SU-DHL-6 (cell line): ENCODE measurements around the gene CDPF1.

Source experiments
- H2AFZ ChIP-seq: fragments of 200-600 bp; sonication (generic); 2 replicates; pipeline ENCODE4 v1.6.1; 2014; ENCODE audit warnings: low read depth, mild to moderate bottlenecking, moderate library complexity, mixed read lengths, antibody characterized with exemption, low read length; ENCODE audit not compliant: severe bottlenecking
- H3F3A ChIP-seq: fragments of 200-600 bp; shearing (Covaris generic); 2 replicates; pipeline ENCODE4 v1.6.0; 2016; ENCODE audit warnings: antibody characterized with exemption, mild to moderate bottlenecking; ENCODE audit not compliant: insufficient read depth
- H3K27ac ChIP-seq: fragments of 200-600 bp; sonication (generic); 2 replicates; pipeline ENCODE4 v1.5.1; 2016; ENCODE audit warnings: low read depth, mild to moderate bottlenecking, low read length, moderate library complexity, mixed read lengths
- H3K27me3 ChIP-seq: fragments of 200-600 bp; sonication (generic), shearing (Covaris generic); 2 replicates; pipeline ENCODE4 v1.6.0; 2014; ENCODE audit warnings: mild to moderate bottlenecking, low read length
- H3K36me3 ChIP-seq: fragments of 200-600 bp; sonication (generic); 2 replicates; pipeline ENCODE4 v1.6.1; 2014; ENCODE audit warnings: mild to moderate bottlenecking, low read length, mixed read lengths
- H3K4me2 ChIP-seq: fragments of 300-600, 200-600 bp; shearing (Covaris generic), sonication (generic); 2 replicates; pipeline ENCODE4 v1.6.0; 2014; ENCODE audit warnings: low read length, low read depth, mild to moderate bottlenecking; ENCODE audit not compliant: poor library complexity, severe bottlenecking
- H3K4me3 ChIP-seq: fragments of 200-600 bp; sonication (generic); 2 replicates; pipeline ENCODE4 v1.5.1; 2014; ENCODE audit warnings: antibody characterized with exemption, low read length, mild to moderate bottlenecking, mixed read lengths; ENCODE audit not compliant: insufficient read depth, poor library complexity, severe bottlenecking
- H3K79me2 ChIP-seq: fragments of 200-600 bp; sonication (generic); 2 replicates; pipeline ENCODE4 v1.6.1; 2014; ENCODE audit warnings: mild to moderate bottlenecking, low read length, moderate library complexity; ENCODE audit not compliant: insufficient read depth
- H3K9ac ChIP-seq: fragments of 200-600 bp; sonication (generic); 2 replicates; pipeline ENCODE4 v1.7.0; 2014; ENCODE audit warnings: mild to moderate bottlenecking, low read length
- H3K9me2 ChIP-seq: fragments of 200-600 bp; sonication (generic); replicated peaks from 2 replicates; pipeline ENCODE4 v1.6.1; 2014; ENCODE audit warnings: low read length; ENCODE audit not compliant: insufficient read depth
- H3K9me3 ChIP-seq: fragments of 200-600 bp; sonication (generic); 2 replicates; pipeline ENCODE4 v1.6.1; 2014; ENCODE audit warnings: low read length, mixed read lengths; ENCODE audit not compliant: insufficient read depth
- H4K20me1 ChIP-seq: fragments of 200-600 bp; sonication (generic); 2 replicates; pipeline ENCODE4 v1.6.1; 2014; ENCODE audit warnings: low read depth, mild to moderate bottlenecking, antibody characterized with exemption, low read length, moderate library complexity, mixed read lengths
- CTCF ChIP-seq: fragments of 200-600 bp; sonication (generic); IDR thresholded peaks from one replicate; pipeline ENCODE4 v1.5.1; 2017; ENCODE audit warnings: antibody characterized with exemption, mild to moderate bottlenecking, low read length, moderate library complexity; ENCODE audit not compliant: insufficient read depth, poor library complexity, severe bottlenecking
- EZH2phosphoT487 ChIP-seq: fragments of 200-600 bp; sonication (generic), shearing (Covaris generic); conservative IDR thresholded peaks from 2 replicates; pipeline ENCODE4 v1.6.1; 2018; ENCODE audit warnings: mild to moderate bottlenecking, antibody characterized with exemption, low read length, moderate library complexity, mixed read lengths

The CDPF1 gene

GRCh38 chr22:46286006-46286405 is 35.9 kb upstream of the CDPF1 start:
- Histone ChIP-seq H3K4me2 (no peak overlapping the region), H3K4me3 (no peak overlapping the region), H3K36me3 (no peaks in the 10 kb centered on the region)

GRCh38 chr22:46281866-46282678 is 32.0 kb upstream of the CDPF1 start:
- H3K9me3 ChIP-seq: no peaks in the 10 kb centered on the region
- H3K4me2 ChIP-seq: no peak overlapping the region
- H3K4me3 ChIP-seq: no peak overlapping the region
- H2AFZ ChIP-seq: no peak overlapping the region
- H3K9me2 ChIP-seq: no peaks in the 10 kb centered on the region
- H3K79me2 ChIP-seq: no peaks in the 10 kb centered on the region
- no peak overlapping the region for H3K27ac ChIP-seq
- no peak overlapping the region for H3K9ac ChIP-seq
- no peaks in the 10 kb centered on the region for H3K36me3 ChIP-seq
- H4K20me1 ChIP-seq: no peaks in the 10 kb centered on the region
- TF ChIP-seq CTCF (no peak), EZH2phosphoT487 (no peak)
- H3K27me3 ChIP-seq: no peaks in the 10 kb centered on the region
- H3F3A ChIP-seq: no peaks in the 10 kb centered on the region

More at GRCh38 chr22:46286006-46286405, 35.9 kb upstream of the CDPF1 start:
- no peaks in the 10 kb centered on the region for H3K9me2 ChIP-seq
- H3F3A ChIP-seq: no peaks in the 10 kb centered on the region
- H4K20me1 ChIP-seq: no peaks in the 10 kb centered on the region
- H3K9ac ChIP-seq: no peak overlapping the region
- H3K27ac ChIP-seq: no peak overlapping the region
- no peaks in the 10 kb centered on the region for H3K27me3 ChIP-seq
- no peak overlapping the region for H2AFZ ChIP-seq
- H3K79me2 ChIP-seq: no peaks in the 10 kb centered on the region
- no peaks in the 10 kb centered on the region for H3K9me3 ChIP-seq
- no peak for TF ChIP-seq EZH2phosphoT487
- TF ChIP-seq CTCF: no peak

DNA sequence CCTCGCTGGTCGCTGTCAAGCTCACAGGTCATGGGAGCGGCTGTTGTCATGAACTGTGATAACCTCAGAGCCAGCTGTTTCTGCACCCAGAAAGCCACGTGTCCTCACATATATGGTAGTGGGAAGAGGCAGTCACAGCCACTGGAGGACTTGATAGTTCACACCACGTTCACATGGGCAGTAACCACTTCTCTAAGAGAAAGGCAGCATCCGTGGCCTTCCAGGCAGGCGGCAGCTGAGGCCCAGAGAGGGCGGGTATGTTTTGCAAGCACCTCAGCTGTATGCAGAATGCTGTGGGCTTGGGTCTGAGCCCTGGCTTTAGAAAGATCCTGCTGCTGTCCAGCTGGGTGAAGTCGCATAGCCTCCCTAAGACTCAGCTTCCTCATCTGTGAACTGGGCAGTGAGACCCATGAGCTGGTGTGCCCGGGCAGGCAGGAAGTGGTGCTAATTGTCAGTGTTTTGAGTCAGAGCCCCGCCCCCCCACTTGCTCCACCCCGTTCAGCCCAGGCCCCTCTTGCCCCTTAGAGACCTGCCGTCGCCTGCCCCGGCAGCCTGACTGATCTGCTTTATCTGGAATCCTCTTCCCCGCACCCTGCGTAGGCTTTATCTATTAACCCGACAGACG is 31.0 kb upstream of the CDPF1 start:
- no peaks in the 10 kb centered on the region for H3K27me3 ChIP-seq
- no peaks in the 10 kb centered on the region for H3K9me2 ChIP-seq
- H4K20me1 ChIP-seq: no peaks in the 10 kb centered on the region
- H2AFZ ChIP-seq: no peak overlapping the region
- no peak overlapping the region for H3K4me3 ChIP-seq
- no peaks in the 10 kb centered on the region for H3K79me2 ChIP-seq
- no peaks in the 10 kb centered on the region for H3K9me3 ChIP-seq
- TF ChIP-seq EZH2phosphoT487 (no peak), CTCF (no peak)
- no peak overlapping the region for H3K4me2 ChIP-seq
- no peaks in the 10 kb centered on the region for H3K36me3 ChIP-seq
- H3K9ac ChIP-seq: no peak overlapping the region
- H3F3A ChIP-seq: no peaks in the 10 kb centered on the region
- H3K27ac ChIP-seq: no peak overlapping the region
